ENCODE measurements around the gene DOK3. TPM values are rescaled to one million over a fixed set of nuclear protein-coding genes. Genes with fewer than 3 reads are reported as not detected.
"Not testable (repeated sequence)": the region's sequence is repeated elsewhere in the genome, so short reads cannot be mapped to it uniquely, and the experiment has no call there.

The DOK3 gene
- total RNA-seq, 1 experiment from 2014 or later = 16.4 TPM

DNA sequence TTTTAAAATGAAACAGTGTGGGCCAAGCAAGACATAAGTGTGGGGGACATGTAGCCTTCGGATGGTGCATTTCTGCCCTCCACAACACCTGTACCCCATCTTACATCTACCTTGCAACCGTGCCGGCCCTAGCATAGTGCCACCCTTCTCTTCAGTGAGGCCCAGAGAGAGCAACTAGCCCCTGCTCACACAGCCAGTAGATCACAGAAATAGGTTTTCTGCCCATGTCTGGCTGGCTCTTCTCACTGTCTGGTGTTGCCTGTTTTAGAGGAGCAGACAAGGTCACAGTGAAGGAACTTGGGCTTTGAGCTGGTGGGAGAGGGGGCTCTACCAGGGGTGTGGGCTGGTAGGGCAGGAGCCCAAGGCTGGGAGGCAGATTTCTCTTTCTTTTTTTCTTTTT is 23.4 kb downstream of the DOK3 start:
- Histone ChIP-seq H3K56ac (ENCODE audit: insufficient read length, low read depth, low read length) (no peak overlapping the region), H3K4me2 (ENCODE audit: insufficient read depth, insufficient read length, low read length) (no peak overlapping the region), H2BK12ac (ENCODE audit: insufficient read length, low read depth, low read length) (no peak overlapping the region), H4K8ac (replicated peaks; ENCODE audit: insufficient read length, low read depth, low read length) (no peak overlapping the region), H2BK120ac (ENCODE audit: low read depth, low read length, poor library complexity, severe bottlenecking) (no peak overlapping the region), H2BK5ac (ENCODE audit: insufficient read length, low read length) (no peak overlapping the region), H3K23me2 (ENCODE audit: insufficient read length, low read depth, low read length, poor library complexity, severe bottlenecking) (no peaks in the 10 kb centered on the region), H3K27me3 (ENCODE audit: insufficient read depth, low read length) (no peaks in the 10 kb centered on the region), H3K79me1 (ENCODE audit: insufficient read depth, low read depth, low read length, poor library complexity, severe bottlenecking) (no peaks in the 10 kb centered on the region), H4K5ac (ENCODE audit: insufficient read length, low read depth, low read length) (no peak overlapping the region), H2BK15ac (ENCODE audit: low read depth, low read length) (no peak overlapping the region), H4K20me1 (ENCODE audit: control insufficient read depth, insufficient read depth, insufficient read length) (no peaks in the 10 kb centered on the region), H3K18ac (ENCODE audit: insufficient read length, low read depth, low read length) (no peak overlapping the region), H4K91ac (ENCODE audit: insufficient read length, low read depth, low read length) (no peak overlapping the region), H3K23ac (ENCODE audit: insufficient read length, low read depth, low read length) (no peak overlapping the region), H3K14ac (ENCODE audit: insufficient read depth, low read length) (no peak overlapping the region), H3K4ac (ENCODE audit: low read depth, low read length) (no peak overlapping the region), H2BK20ac (ENCODE audit: low read depth, low read length, poor library complexity, severe bottlenecking) (no peak overlapping the region), H3K9me3 (ENCODE audit: control insufficient read depth, low read depth, low read length) (no peaks in the 10 kb centered on the region), H2AK5ac (ENCODE audit: insufficient read length, low read length) (no peak overlapping the region), H3K27ac (ENCODE audit: insufficient read length, low read depth, low read length) (no peak overlapping the region), H3K79me2 (ENCODE audit: insufficient read depth, low read length) (no peaks in the 10 kb centered on the region), H3T11ph (ENCODE audit: low read length) (no peak overlapping the region), H3K9ac (ENCODE audit: extremely low read depth, insufficient read length, low read length) (no peak overlapping the region), H3K4me1 (ENCODE audit: insufficient read depth, low read length) (no peaks in the 10 kb centered on the region; the same call in 1 of the 2 replicates), H2AFZ (ENCODE audit: low read length) (no peak overlapping the region)
- Mint-ChIP-seq H3K36me3 (ENCODE audit: insufficient read depth in 1 of 3, low read depth in 3 of 3) (peaks cover 43 to 89% (median 87%) of the 10 kb centered on the region in 3 experiments), H3K4me3 (no peak overlapping the region), H3K27ac (no peak overlapping the region; a peak in 2 of 7 replicates), H3K9me3 (no peaks in the 10 kb centered on the region; a peak in 1 of 5 replicates), H3K27me3 (ENCODE audit: low read depth) (no peaks in the 10 kb centered on the region; the same call in none of the 2 replicates), H3K4me1 (peaks cover 2 to 10% of the 10 kb centered on the region in 2 experiments; a peak in 3 of 4 replicates)
- no CpG with 5 or more reads among the region's 3 CpGs for WGBS (ENCODE audit: extremely low coverage, insufficient read length, low lambda C conversion rate)
- TF ChIP-seq, protein P1, sequence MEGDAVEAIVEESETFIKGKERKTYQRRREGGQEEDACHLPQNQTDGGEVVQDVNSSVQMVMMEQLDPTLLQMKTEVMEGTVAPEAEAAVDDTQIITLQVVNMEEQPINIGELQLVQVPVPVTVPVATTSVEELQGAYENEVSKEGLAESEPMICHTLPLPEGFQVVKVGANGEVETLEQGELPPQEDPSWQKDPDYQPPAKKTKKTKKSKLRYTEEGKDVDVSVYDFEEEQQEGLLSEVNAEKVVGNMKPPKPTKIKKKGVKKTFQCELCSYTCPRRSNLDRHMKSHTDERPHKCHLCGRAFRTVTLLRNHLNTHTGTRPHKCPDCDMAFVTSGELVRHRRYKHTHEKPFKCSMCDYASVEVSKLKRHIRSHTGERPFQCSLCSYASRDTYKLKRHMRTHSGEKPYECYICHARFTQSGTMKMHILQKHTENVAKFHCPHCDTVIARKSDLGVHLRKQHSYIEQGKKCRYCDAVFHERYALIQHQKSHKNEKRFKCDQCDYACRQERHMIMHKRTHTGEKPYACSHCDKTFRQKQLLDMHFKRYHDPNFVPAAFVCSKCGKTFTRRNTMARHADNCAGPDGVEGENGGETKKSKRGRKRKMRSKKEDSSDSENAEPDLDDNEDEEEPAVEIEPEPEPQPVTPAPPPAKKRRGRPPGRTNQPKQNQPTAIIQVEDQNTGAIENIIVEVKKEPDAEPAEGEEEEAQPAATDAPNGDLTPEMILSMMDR (conservative IDR thresholded peaks at IDR 0.05) = no peak
- DNase-seq = no peak

- H3K79me1 ChIP-seq (ENCODE audit: insufficient read depth, low read depth, low read length, poor library complexity, severe bottlenecking); H2BK120ac ChIP-seq (ENCODE audit: low read depth, low read length, poor library complexity, severe bottlenecking); H3K23me2 ChIP-seq (ENCODE audit: insufficient read length, low read depth, low read length, poor library complexity, severe bottlenecking); H3K4ac ChIP-seq (ENCODE audit: low read depth, low read length); H3K27me3 Mint-ChIP-seq (ENCODE audit: low read depth); H2BK15ac ChIP-seq (ENCODE audit: low read depth, low read length); H4K91ac ChIP-seq (ENCODE audit: insufficient read length, low read depth, low read length); H3K27ac Mint-ChIP-seq; H3K56ac ChIP-seq (ENCODE audit: insufficient read length, low read depth, low read length); H2AK5ac ChIP-seq (ENCODE audit: insufficient read length, low read length); H2BK20ac ChIP-seq (ENCODE audit: low read depth, low read length, poor library complexity, severe bottlenecking); H3K4me2 ChIP-seq (ENCODE audit: insufficient read depth, insufficient read length, low read length); H2AFZ ChIP-seq (ENCODE audit: low read length); H3T11ph ChIP-seq (ENCODE audit: low read length); H2BK5ac ChIP-seq (ENCODE audit: insufficient read length, low read length); H3K9me3 ChIP-seq (ENCODE audit: control insufficient read depth, low read depth, low read length); H3K79me2 ChIP-seq (ENCODE audit: insufficient read depth, low read length); H3K4me1 Mint-ChIP-seq; H3K27me3 ChIP-seq (ENCODE audit: insufficient read depth, low read length); H4K8ac ChIP-seq (replicated peaks; ENCODE audit: insufficient read length, low read depth, low read length); H4K5ac ChIP-seq (ENCODE audit: insufficient read length, low read depth, low read length); H3K9ac ChIP-seq (ENCODE audit: extremely low read depth, insufficient read length, low read length); H3K4me1 ChIP-seq (ENCODE audit: insufficient read depth, low read length); H3K9me3 Mint-ChIP-seq; H3K27ac ChIP-seq (ENCODE audit: insufficient read length, low read depth, low read length); H3K18ac ChIP-seq (ENCODE audit: insufficient read length, low read depth, low read length); H2BK12ac ChIP-seq (ENCODE audit: insufficient read length, low read depth, low read length); H4K20me1 ChIP-seq (ENCODE audit: control insufficient read depth, insufficient read depth, insufficient read length); H3K23ac ChIP-seq (ENCODE audit: insufficient read length, low read depth, low read length); DNase-seq; H3K4me3 Mint-ChIP-seq; H3K14ac ChIP-seq (ENCODE audit: insufficient read depth, low read length): not testable (repeated sequence)
- no CpG with 5 or more reads among the region's 3 CpGs for WGBS (ENCODE audit: extremely low coverage, insufficient read length, low lambda C conversion rate)
- peaks cover 40 to 84% (median 82%) of the 10 kb centered on the region in 3 experiments for H3K36me3 Mint-ChIP-seq (ENCODE audit: insufficient read depth in 1 of 3, low read depth in 3 of 3)
Observed at GRCh38 chr5:177485753-177486152, 23.9 kb downstream of the DOK3 start.
